GM18858 (cell line): ENCODE data around the gene NPC1.
"Not testable (repeated sequence)": the region's sequence is repeated elsewhere in the genome, so short reads cannot be mapped to it uniquely, and the experiment has no call there.

ENCODE experiments used
- ATAC-seq: cut with Tn5 transposase; IDR thresholded peaks from one replicate; pipeline ENCODE4 v1.9.1; 2021; ENCODE audit not compliant: unreplicated experiment

The NPC1 gene

DNA sequence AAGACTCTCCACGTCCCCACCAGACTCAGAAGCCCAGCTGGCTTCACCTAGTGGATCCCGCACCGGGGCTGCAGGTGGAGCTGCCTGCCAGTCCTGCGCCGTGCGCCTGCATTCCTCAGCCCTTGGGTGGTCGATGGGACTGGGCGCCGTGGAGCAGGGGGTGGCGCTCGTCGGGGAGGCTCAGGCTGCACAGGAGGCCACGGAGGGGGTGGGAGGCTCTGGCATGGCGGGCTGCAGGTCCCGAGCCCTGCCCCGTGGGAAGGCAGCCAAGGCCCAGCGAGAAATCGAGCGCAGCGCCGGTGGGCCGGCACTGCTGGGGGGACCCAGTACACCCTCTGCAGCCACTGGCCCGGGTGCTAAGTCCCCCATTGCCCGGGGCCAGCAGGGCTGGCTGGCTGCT lies 8.8 kb downstream of the NPC1 start:
- not testable (repeated sequence) for ATAC-seq

DNA sequence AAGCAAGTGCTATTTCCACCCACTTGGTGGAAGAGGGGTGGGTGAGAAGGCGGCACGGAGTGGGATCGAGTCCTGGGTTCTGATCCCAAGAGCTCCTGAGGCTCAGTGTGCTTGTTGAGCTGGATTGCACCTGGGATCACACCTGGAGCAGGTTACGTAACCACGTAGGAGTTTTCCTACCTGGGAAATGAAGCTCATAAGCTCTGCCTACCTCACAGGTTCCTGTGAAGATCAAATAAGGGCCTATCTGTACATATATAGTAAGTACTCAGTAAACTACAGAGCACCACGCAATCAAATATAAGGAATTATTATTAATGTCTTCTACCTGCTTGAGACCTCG lies 11.0 kb downstream of the NPC1 start:
- ATAC-seq = no peak

DNA sequence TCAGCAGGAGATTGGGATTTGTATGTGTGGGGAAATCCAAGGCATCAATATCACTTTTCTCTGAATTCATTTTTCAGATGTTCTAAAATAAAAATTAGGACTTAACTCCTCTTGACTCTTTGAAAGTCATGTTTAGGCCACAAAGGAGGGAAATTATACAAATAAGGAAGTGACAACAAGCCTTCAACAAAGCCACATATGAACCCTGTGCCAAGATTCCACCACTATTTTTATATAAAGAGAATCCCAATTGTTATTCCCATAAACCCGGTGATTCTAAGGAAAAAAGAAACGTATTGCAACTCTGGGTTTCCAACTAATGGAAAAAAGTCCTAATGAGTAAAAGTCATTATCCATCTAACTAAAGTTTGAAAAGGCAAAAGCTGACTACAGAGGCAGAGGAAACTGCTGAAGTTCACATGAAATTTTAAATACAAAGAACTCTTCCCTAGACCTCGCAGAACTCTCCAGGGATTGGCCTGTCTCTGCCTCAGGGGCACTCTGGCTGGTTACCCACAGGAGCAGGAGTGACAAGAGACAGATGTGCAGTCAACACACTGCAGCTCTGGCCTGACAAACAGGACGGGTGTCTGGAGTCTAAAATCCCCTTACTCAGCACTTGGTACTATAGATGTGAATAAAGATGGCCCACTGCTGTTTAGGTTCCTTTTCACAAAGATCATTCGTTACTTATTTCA lies 11.5 kb downstream of the NPC1 start:
- ATAC-seq = no peak

- ATAC-seq = no peak
Measured at GRCh38 chr18:23573626-23574431, 12.5 kb downstream of the NPC1 start.

DNA sequence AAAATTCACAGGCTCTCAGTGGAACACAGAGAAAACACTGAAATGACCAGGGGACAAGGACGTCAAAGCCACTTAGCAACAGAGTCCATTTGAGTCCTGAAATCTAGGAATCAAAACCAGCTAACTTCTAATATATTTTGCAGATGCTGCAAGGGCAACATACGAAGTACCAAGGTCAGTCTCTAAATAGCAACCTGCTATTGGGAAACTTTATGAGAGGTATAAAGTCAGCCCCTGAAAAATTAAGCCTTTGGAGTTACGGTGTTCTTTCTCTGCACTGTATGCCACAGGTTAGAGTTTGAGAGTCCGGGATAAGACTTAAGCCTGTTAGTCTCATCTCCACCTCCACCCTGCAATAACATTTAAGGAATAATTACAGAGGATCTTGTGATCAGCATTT lies 13.3 kb downstream of the NPC1 start:
- no peak for ATAC-seq

GRCh38 chr18:23572570-23572969 lies 13.7 kb downstream of the NPC1 start:
- no peak for ATAC-seq

DNA sequence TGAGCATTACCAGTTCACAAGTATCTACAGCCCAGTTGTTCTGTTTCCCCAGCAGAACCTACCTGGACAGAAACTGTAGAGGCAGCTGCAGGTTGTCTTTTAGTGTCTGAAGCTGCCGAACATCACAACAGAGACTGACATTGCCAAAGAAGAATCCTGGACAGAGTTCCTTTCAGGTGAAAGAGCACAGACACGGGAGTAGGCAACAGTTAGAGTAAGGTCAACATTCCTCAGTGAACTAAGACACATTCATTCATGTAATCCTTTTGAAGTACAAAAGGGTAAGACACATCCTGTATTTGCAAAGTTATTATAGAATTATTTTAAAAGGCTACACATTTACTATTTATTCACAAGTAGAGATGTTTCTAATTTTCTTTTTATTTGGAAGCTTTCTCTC lies 14.3 kb downstream of the NPC1 start:
- no peak for ATAC-seq

DNA sequence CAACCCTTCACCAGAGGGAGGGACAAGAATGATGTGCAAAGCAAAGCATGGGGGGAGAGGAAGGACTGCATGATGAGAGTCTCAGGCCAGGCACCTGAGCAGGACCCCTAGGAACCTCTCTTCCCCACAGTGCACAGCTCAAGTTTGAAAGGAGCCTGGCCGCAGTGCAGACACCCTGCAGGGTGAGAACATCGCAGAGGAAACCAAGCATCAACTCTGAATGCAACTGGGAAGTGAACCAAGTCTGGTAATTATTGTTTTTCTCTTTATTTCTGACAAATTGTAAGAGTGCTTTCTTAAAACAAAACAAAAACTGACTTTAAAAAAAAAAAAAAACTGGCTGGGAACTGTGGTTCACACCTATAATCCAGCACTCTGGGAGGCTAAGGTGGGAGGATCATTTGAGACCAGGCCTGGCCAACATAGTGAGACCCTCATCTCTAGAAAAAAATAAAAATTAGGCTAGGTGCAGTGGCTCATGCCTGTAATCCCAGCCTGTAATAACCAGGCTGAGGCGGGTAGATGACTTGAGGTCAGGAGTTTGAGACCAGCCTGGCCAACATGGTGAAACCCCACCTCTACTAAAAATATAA lies 15.3 kb downstream of the NPC1 start:
- ATAC-seq = no peak

GRCh38 chr18:23569299-23570063 lies 16.8 kb downstream of the NPC1 start:
- no peak for ATAC-seq

DNA sequence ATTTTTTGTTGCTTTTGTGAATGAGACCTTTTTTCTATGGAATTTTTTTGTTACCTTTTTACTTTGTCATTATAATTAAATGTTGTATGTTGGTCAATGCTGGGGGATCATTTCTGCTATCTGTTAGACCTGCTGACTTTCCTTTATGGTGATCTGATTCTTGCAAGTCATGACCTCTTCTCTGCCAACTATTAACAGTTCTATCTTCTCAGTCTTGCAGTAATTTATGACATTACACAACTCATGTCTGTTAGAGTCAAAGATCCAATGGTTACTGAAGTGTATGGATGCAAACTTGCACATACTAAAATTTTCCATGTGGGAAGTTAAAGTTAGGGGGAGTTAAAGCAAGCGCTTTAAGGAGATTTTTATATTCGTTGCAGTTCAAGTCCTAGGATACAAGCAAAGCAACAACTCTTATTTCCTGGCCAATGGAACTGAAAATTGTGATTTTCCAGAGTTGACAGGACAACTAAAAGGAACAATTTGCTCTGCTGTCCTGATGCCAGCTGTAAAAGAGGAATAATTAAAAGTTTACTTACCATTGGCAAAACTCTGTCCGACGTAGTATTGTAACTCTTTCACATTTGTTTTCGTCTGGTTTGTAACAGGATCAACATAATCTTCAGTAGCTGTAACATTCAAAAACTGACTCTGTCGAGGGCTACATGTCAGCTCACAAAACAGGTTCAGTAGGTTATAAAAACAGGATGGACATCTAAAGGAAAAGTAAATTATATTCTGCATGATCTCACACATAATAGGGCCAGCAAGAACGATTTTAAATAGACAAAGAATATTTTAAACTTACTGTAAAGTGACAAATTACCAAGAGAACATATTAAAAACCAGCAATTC lies 17.8 kb downstream of the NPC1 start:
- ATAC-seq = no peak

DNA sequence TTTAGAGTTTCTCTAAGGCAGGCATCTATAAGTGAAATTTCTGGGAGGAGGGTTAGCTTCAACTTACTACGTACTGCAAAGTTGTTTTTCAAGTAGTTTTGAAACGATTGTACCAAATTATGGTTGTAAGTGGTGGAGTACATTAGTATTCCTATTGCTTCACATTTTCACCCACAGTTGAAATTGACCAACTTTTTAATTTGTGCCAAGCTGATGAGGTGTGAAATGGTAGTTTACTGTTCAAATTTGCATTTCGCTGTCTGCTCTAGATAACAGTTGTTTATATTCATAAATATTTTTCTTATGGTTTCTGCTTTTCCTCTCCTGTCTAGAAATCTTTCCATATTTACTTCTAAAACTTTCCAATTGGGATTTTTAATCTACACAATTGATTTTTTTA lies 18.6 kb downstream of the NPC1 start:
- ATAC-seq = no peak

DNA sequence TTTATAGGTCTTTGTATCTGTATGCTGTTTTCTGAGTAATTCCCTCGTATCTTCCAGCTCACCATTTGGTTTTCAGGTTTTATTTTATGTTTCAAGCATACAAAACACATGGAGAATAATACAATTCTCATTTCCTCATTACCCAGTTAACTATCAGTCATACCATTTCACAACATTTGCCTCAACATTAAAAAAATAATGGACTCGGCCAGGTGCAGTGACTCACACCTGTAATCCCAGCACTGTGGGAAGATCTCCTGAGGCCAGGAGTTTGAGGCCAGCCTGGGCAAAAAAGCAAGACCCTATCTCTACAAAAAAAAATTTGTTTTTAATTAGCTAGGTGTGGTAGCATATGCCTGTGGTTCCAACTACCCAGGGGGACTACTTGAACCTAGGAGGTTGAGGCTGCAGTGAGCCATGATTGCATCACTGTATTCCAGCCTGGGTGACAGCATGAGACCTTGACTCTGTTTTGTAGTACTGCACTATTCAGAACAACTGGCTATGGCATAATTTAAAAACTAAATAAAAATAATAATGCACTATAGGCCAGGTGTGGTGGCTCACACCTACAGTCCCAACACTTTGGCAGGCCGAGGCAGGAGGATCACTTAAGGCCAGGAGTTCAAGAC lies 20.3 kb downstream of the NPC1 start:
- ATAC-seq = no peak

DNA sequence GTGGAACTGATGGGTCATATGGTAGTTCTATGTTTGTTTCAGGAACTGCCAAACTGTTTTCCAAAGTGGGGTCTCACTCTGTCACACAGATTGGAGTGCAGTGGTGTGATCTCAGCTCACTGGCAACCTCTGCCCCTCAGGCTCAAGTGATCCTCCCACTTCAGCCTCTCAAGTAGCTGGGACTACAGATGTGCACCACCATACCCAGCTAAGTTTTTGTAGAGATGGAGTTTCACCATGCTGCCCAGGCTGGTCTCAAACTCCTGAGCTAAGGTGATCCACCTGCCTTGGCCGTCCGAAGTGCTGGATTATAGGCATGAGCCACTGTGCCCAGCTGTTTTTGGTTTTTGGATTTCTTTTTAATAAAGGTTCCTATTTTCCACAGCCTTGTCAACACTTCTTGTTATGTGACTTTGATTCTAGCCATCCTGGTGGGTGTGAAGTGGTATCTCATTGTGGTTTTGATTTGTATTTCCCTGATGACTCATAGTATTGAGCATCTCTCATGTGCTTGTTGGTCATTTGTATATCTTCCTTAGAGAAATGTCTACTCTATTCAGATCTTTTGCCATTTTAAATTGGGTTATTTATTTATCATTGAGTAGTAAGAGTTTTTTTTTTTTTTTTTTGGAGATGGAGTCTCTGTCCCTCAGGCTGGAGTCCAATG lies 22.8 kb downstream of the NPC1 start:
- ATAC-seq = no peak

- ATAC-seq = no peak
Measured at GRCh38 chr18:23560186-23560585, 26.1 kb downstream of the NPC1 start.

DNA sequence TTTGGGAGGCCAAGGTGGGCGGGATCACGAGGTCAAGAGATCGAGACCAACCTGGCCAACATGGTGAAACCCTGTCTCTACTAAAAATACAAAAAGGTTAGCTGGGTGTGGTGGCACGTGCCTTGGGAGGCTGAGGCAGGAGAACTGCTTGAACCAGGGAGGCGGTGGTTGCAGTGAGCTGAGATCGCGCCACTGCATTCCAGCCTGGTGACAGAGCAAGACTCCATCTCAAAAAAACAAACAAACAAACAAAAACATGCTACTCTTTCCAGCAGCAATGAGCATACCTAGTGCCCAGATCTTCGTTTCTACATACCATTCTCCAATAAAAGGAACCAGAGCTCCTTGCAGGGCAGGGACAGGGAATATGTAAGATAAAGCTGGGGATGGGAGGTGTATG lies 28.8 kb downstream of the NPC1 start:
- ATAC-seq = not testable (repeated sequence)

- ATAC-seq = no peak
Measured at GRCh38 chr18:23556145-23556780, 30.0 kb downstream of the NPC1 start.

DNA sequence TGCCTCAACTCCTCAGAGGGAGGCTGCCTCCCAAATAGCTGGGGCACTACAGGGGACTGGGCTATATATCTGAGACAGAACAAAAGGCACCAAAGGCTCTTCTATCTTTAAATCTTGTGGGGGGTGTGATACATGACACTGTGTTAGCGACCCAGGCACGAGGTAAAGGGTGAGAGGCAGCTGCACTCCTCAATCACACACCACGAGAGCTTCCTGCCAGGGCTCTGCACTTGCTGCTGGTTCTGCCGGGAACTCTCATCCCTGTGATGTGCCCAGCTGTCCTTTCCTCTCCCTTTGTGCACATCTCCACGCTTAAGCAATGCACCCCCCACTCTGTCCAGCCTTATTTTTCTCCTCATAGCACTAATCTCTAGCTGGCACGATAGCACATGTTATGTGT lies 32.4 kb downstream of the NPC1 start:
- ATAC-seq = no peak

DNA sequence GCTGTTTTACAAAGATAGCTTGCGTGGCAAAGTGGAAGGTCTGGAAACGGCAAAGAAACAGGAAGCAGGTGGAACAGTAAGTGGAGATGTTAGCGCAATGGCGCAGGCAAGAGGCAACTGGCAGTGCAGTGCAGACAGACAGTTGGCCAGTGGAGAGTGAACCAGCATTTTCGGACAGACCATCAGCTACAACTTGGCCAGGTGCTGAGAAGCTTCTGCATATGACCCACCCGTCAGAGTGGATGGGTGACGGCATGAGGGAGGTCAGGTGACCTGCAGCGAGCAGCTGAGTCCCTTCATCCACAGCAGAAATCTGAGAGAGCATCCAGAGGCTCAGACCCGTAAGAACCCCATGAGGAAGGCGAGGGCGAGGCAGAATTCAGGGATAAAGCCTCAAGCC lies 33.8 kb downstream of the NPC1 start:
- no peak for ATAC-seq

- no peak for ATAC-seq
Measured at GRCh38 chr18:23551978-23552377, 34.3 kb downstream of the NPC1 start.
